ENCODE measurements around the gene RPL3.
A peak's percentile ranks its signal among the peaks of the same experiment; 100 is the strongest.

DNA sequence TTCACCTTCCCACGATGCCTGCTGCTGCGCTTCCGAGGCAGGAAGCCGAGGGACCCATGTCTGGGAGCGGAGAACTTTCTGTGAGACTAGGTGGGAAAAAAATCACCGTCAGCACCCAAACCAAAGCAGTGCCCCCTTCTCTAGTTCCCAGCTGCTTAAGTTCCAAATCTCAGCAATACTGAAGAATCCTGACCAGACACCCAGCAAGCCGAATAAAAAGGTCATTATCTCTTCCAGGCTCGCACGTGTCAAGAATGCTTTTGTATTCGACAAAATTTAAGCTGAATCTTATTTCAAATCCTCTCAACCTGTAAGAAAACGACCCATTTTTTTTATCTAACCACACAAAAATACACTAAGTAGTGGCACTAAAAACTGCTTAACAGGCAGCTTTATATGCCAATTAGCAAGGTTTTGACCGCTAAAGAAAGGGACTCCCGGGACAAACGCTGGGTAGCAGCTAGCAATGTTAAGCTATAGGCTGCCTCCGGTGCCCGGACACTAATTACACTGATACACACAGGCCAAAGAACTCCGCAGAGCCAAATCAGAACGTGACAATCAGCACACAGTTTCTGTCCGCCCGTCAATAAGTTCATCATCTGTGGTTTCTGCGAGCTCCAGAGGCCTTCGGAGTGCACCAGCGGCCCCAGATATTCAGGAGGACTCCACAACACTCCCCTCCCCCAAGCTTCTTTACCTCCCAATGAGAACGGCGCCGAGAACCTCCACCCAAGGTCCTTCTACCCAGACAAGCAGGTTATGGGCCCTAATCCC is 728 bp downstream of the RPL3 start:
- TF ChIP-seq, protein P1, sequence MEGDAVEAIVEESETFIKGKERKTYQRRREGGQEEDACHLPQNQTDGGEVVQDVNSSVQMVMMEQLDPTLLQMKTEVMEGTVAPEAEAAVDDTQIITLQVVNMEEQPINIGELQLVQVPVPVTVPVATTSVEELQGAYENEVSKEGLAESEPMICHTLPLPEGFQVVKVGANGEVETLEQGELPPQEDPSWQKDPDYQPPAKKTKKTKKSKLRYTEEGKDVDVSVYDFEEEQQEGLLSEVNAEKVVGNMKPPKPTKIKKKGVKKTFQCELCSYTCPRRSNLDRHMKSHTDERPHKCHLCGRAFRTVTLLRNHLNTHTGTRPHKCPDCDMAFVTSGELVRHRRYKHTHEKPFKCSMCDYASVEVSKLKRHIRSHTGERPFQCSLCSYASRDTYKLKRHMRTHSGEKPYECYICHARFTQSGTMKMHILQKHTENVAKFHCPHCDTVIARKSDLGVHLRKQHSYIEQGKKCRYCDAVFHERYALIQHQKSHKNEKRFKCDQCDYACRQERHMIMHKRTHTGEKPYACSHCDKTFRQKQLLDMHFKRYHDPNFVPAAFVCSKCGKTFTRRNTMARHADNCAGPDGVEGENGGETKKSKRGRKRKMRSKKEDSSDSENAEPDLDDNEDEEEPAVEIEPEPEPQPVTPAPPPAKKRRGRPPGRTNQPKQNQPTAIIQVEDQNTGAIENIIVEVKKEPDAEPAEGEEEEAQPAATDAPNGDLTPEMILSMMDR (IDR thresholded peaks at IDR 0.05; ENCODE audit: low read depth, low read length, missing input control): no peak
- TF ChIP-seq TAF1 (conservative IDR thresholded peaks at IDR 0.05) (no peak), GABPA (IDR thresholded peaks at IDR 0.05 in 1 of 2, conservative IDR thresholded peaks at IDR 0.05 in 1 of 2) (no peak), RAD21 (IDR thresholded peaks at IDR 0.05) (no peak)
- TF ChIP-seq, protein P2, sequence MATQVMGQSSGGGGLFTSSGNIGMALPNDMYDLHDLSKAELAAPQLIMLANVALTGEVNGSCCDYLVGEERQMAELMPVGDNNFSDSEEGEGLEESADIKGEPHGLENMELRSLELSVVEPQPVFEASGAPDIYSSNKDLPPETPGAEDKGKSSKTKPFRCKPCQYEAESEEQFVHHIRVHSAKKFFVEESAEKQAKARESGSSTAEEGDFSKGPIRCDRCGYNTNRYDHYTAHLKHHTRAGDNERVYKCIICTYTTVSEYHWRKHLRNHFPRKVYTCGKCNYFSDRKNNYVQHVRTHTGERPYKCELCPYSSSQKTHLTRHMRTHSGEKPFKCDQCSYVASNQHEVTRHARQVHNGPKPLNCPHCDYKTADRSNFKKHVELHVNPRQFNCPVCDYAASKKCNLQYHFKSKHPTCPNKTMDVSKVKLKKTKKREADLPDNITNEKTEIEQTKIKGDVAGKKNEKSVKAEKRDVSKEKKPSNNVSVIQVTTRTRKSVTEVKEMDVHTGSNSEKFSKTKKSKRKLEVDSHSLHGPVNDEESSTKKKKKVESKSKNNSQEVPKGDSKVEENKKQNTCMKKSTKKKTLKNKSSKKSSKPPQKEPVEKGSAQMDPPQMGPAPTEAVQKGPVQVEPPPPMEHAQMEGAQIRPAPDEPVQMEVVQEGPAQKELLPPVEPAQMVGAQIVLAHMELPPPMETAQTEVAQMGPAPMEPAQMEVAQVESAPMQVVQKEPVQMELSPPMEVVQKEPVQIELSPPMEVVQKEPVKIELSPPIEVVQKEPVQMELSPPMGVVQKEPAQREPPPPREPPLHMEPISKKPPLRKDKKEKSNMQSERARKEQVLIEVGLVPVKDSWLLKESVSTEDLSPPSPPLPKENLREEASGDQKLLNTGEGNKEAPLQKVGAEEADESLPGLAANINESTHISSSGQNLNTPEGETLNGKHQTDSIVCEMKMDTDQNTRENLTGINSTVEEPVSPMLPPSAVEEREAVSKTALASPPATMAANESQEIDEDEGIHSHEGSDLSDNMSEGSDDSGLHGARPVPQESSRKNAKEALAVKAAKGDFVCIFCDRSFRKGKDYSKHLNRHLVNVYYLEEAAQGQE (IDR thresholded peaks at IDR 0.05): peak; percentile 3
- TF ChIP-seq, protein P3, sequence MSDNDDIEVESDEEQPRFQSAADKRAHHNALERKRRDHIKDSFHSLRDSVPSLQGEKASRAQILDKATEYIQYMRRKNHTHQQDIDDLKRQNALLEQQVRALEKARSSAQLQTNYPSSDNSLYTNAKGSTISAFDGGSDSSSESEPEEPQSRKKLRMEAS (IDR thresholded peaks at IDR 0.05): no peak
